CD14-positive monocyte (primary cell): ENCODE data around the gene ZGPAT. TPM values are rescaled to one million over a fixed set of nuclear protein-coding genes. Genes with fewer than 3 reads are reported as not detected.

Source experiments
- DNase-seq, 3 donors: peaks; one replicate each; pipeline ENCODE4 v3.0.0-alpha.2; 2011 to 2022
- H2AFZ ChIP-seq: 2 replicates; pipeline ENCODE4 v1.6.0; 2012; ENCODE audit warnings: mild to moderate bottlenecking, low read depth, low read length, inconsistent platforms; ENCODE audit not compliant: insufficient read depth, poor library complexity, severe bottlenecking
- H3K27ac ChIP-seq, 2 donors: 1 replicate in 1 of 2; 2 replicates in 1 of 2; pipeline ENCODE4 v1.5.1; 2012 to 2013; ENCODE audit warnings: low read length in 2 of 2, control low read depth in 1 of 2, inconsistent platforms in 1 of 2, low read depth in 1 of 2, mild to moderate bottlenecking in 1 of 2
- H3K27me3 ChIP-seq, 2 donors: one replicate each; pipeline versions ENCODE4 v1.6.0 to v1.6.1; 2011 to 2013; ENCODE audit warnings: low read length in 2 of 2; ENCODE audit not compliant: control insufficient read depth in 2 of 2, insufficient read depth in 2 of 2
- H3K36me3 ChIP-seq, 2 donors: replicated peaks in 1 of 2; 1 replicate in 1 of 2; 2 replicates in 1 of 2; pipeline versions ENCODE4 v1.5.1 to v1.6.1; 2012 to 2013; ENCODE audit warnings: low read length in 2 of 2, control low read depth in 1 of 2, inconsistent platforms in 1 of 2, mild to moderate bottlenecking in 1 of 2; ENCODE audit not compliant: insufficient read depth in 2 of 2, control insufficient read depth in 1 of 2
- H3K4me1 ChIP-seq, 2 donors: 1 replicate in 1 of 2; 2 replicates in 1 of 2; pipeline versions ENCODE4 v1.5.1 to v1.6.1; 2012 to 2013; ENCODE audit warnings: low read length in 2 of 2, control low read depth in 1 of 2, inconsistent platforms in 1 of 2, mild to moderate bottlenecking in 1 of 2, moderate library complexity in 1 of 2; ENCODE audit not compliant: insufficient read depth in 2 of 2, control insufficient read depth in 1 of 2
- H3K4me2 ChIP-seq: replicated peaks from 2 replicates; pipeline ENCODE3; 2012; ENCODE audit warnings: low read length, moderate library complexity, mild to moderate bottlenecking; ENCODE audit not compliant: poor library complexity, severe bottlenecking; ENCODE audit errors: extremely low read depth
- H3K4me3 ChIP-seq, 3 experiments: fragments of 200-600 bp in 1 of 3; sonication (generic) in 1 of 3; replicated peaks in 1 of 3; 1 replicate in 2 of 3; 2 replicates in 1 of 3; pipeline ENCODE4 v1.5.1; 2011 to 2013; ENCODE audit warnings: low read length in 3 of 3, mild to moderate bottlenecking in 3 of 3, control low read depth in 2 of 3, low read depth in 2 of 3, inconsistent platforms in 1 of 3, moderate library complexity in 1 of 3
- H3K79me2 ChIP-seq: 2 replicates; pipeline ENCODE4 v1.6.0; 2012; ENCODE audit warnings: mild to moderate bottlenecking, control low read depth, inconsistent platforms, low read length, moderate library complexity; ENCODE audit not compliant: insufficient read depth
- H3K9ac ChIP-seq: 2 replicates; pipeline ENCODE4 v1.6.0; 2017; ENCODE audit warnings: low read length, mild to moderate bottlenecking; ENCODE audit not compliant: insufficient read depth, poor library complexity, severe bottlenecking
- H3K9me3 ChIP-seq, 2 donors: replicated peaks in 1 of 2; 1 replicate in 1 of 2; 2 replicates in 1 of 2; pipeline versions ENCODE4 v1.5.1 to v1.6.1; 2012 to 2013; ENCODE audit warnings: low read length in 2 of 2, control low read depth in 1 of 2; ENCODE audit not compliant: control insufficient read depth in 1 of 2, insufficient read depth in 1 of 2
- H4K20me1 ChIP-seq: 2 replicates; pipeline ENCODE4 v1.6.0; 2012; ENCODE audit warnings: mild to moderate bottlenecking, low read length, control low read depth, moderate library complexity; ENCODE audit not compliant: insufficient read depth
- H3K27ac Mint-ChIP-seq, 7 donors: one replicate each; pipeline ENCODE4 v1.8.0; 2020; ENCODE audit warnings: mild to moderate bottlenecking in 7 of 7, mixed read lengths in 7 of 7, moderate library complexity in 6 of 7, inconsistent platforms in 2 of 7
- H3K27me3 Mint-ChIP-seq, 3 donors: one replicate each; pipeline ENCODE4 v1.8.0; 2021 to 2022; ENCODE audit warnings: low read depth in 3 of 3, mild to moderate bottlenecking in 3 of 3, mixed read lengths in 3 of 3, moderate library complexity in 3 of 3, inconsistent platforms in 1 of 3
- H3K36me3 Mint-ChIP-seq, 2 donors: one replicate each; pipeline ENCODE4 v1.8.0; 2020; ENCODE audit warnings: mixed read lengths in 2 of 2, inconsistent platforms in 1 of 2, mild to moderate bottlenecking in 1 of 2
- H3K4me1 Mint-ChIP-seq: one replicate; pipeline ENCODE4 v1.8.0; 2020; ENCODE audit warnings: mild to moderate bottlenecking, mixed read lengths
- H3K4me3 Mint-ChIP-seq, 2 donors: one replicate each; pipeline ENCODE4 v1.8.0; 2020; ENCODE audit warnings: mild to moderate bottlenecking in 2 of 2, mixed read lengths in 2 of 2, moderate library complexity in 1 of 2
- H3K9me3 Mint-ChIP-seq, 7 donors: one replicate each; pipeline ENCODE4 v1.8.0; 2020 to 2022; ENCODE audit warnings: mixed read lengths in 7 of 7, mild to moderate bottlenecking in 6 of 7, moderate library complexity in 6 of 7, inconsistent platforms in 2 of 7
- CTCF ChIP-seq: fragments of 200-600 bp; IDR thresholded peaks from one replicate; pipeline ENCODE4 v1.8.0; 2022; ENCODE audit warnings: antibody characterized with exemption, mild to moderate bottlenecking
- WGBS: methylation state at CpG from one replicate; pipeline ENCODE4 v1.1.5; 2013; ENCODE audit warnings: missing lambda C conversion rate; ENCODE audit not compliant: insufficient coverage; 5-methylcytosine and 5-hydroxymethylcytosine counted together
- intact Hi-C, 2 donors: fragments of 100-400 bp; cut with micrococcal nuclease; formaldehyde crosslinking; loops; one replicate each; pipeline versions ENCODE4 v1.15.0 to v1.15.1; 2023
- polyA plus RNA-seq, 3 donors: library from polyadenylated mRNA; depleted of rRNA in 1 of 3; unstranded in 2 of 3; stranded (reverse) in 1 of 3; fragments of 300-500 nt in 2 of 3; fragments of >200 nt in 1 of 3; fragmentation: Illumina TruSeq in 2 of 3; gene quantifications; 1 replicate in 2 of 3; 2 replicates in 1 of 3; pipeline ENCODE4 v1.2.3, GENCODE V29; 2012 to 2021

The ZGPAT gene
- polyA plus RNA-seq, 3 donors, result 24.2 to 58.6 (median 28.3) TPM

DNA sequence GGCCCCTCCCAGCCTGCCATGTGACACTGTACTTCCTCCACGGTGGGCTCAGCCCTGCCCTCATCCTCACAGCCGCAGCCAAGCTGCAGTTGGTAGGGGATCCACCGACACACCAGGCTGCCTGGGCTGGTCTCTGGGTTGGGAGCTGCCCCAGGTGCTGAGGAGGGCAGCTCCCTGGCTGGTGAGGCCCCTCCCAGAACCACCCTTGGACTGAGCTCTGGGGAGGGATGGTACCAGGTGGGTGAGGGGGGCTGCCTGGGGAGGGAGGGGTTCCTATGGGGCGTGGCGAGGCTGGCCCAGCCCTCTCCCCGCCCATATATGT lies 11.6 kb upstream of the ZGPAT start:
- H3K4me1 ChIP-seq, result peaks cover 16% of the 10 kb centered on the region in 2 donors
- DNase-seq, result no peak
- Mint-ChIP-seq H3K27ac (no peak overlapping the region), H3K9me3 (no peaks in the 10 kb centered on the region), H3K4me3 (no peak overlapping the region), H3K27me3 (peaks cover 2 to 21% (median 3%) of the 10 kb centered on the region in 3 donors), H3K36me3 (peaks cover 9 to 17% of the 10 kb centered on the region in 2 donors), H3K4me1 (peaks cover 16% of the 10 kb centered on the region)
- no peaks in the 10 kb centered on the region for H3K79me2 ChIP-seq
- no peak overlapping the region for H3K4me3 ChIP-seq
- peak overlapping the region; percentile 22 for H3K4me2 ChIP-seq
- 2% methylated on average over 4 of the region's 6 CpGs for WGBS
- peaks cover 43% of the 10 kb centered on the region for H4K20me1 ChIP-seq
- no peak overlapping the region for H2AFZ ChIP-seq
- H3K36me3 ChIP-seq, result peaks cover 0 to 9% of the 10 kb centered on the region in 2 donors
- no peak overlapping the region for H3K27ac ChIP-seq
- intact Hi-C loops, result no loop called here
- H3K9me3 ChIP-seq, result no peaks in the 10 kb centered on the region
- peaks cover 0 to 12% of the 10 kb centered on the region in 2 donors for H3K27me3 ChIP-seq
- no peak for TF ChIP-seq CTCF
- no peak overlapping the region for H3K9ac ChIP-seq

GRCh38 chr20:63696628-63697356 lies 11.0 kb upstream of the ZGPAT start, which contains the start of gene TNFRSF6B:
Gene TNFRSF6B (plus strand): TSS chr20:63696652. CDS start chr20:63696768, 116 bp downstream.
- no peaks in the 10 kb centered on the region for H3K9me3 Mint-ChIP-seq
- H3K36me3 Mint-ChIP-seq, result peaks cover 5 to 11% of the 10 kb centered on the region in 2 donors
- Histone ChIP-seq H3K27ac (no peak within 1 kb of the TSS), H2AFZ (no peak within 1 kb of the TSS), H3K9me3 (no peaks in the 10 kb centered on the region), H3K9ac (no peak within 1 kb of the TSS), H3K79me2 (no peaks in the 10 kb centered on the region), H3K4me3 (no peak within 1 kb of the TSS), H3K4me2 (peak within 1 kb of the TSS; percentile 22), H3K36me3 (peaks cover 0 to 9% of the 10 kb centered on the region in 2 donors), H3K4me1 (peaks cover 16% of the 10 kb centered on the region in 2 donors), H4K20me1 (peaks cover 46% of the 10 kb centered on the region), H3K27me3 (peaks cover 0 to 12% of the 10 kb centered on the region in 2 donors)
- H3K4me1 Mint-ChIP-seq, result peaks cover 16% of the 10 kb centered on the region
- peaks cover 2 to 21% (median 3%) of the 10 kb centered on the region in 3 donors for H3K27me3 Mint-ChIP-seq
- H3K4me3 Mint-ChIP-seq, result peak within 1 kb of the TSS in 1 of 2 donors; percentile 57
- TF ChIP-seq CTCF, result no peak
- 3% methylated on average over 51 of the region's 52 CpGs for WGBS
- intact Hi-C loops, result no loop called here
- H3K27ac Mint-ChIP-seq, result no peak within 1 kb of the TSS
- DNase-seq, result no peak
